Central memory CD8-positive, alpha-beta T cell (primary cell): ENCODE data around the gene KLF11.

ENCODE experiments used
- ATAC-seq: fragments of 150-1000 bp; cut with Tn5 transposase; replicated peaks from 2 replicates; pipeline ENCODE4 v1.10.0; 2022; ENCODE audit warnings: mild to moderate bottlenecking, moderate FRiP score, moderate number of reproducible peaks; ENCODE audit not compliant: poor library complexity, severe bottlenecking; ENCODE audit errors: extremely low read depth
- DNase-seq, 2 donors: peaks; one replicate each; pipeline ENCODE4 v3.0.0; 2021; ENCODE audit warnings: low spot score in 2 of 2
- H3K27ac Mint-ChIP-seq: one replicate; pipeline ENCODE4 v1.8.0; 2022; ENCODE audit warnings: low read depth, mild to moderate bottlenecking, moderate library complexity, mixed read lengths
- H3K27me3 Mint-ChIP-seq: one replicate; pipeline ENCODE4 v1.8.0; 2022; ENCODE audit warnings: mixed read lengths
- H3K36me3 Mint-ChIP-seq: one replicate; pipeline ENCODE4 v1.8.0; 2022; ENCODE audit warnings: mild to moderate bottlenecking, moderate library complexity, mixed read lengths; ENCODE audit not compliant: insufficient read depth
- H3K4me1 Mint-ChIP-seq: one replicate; pipeline ENCODE4 v1.8.0; 2022; ENCODE audit warnings: mixed read lengths
- H3K4me3 Mint-ChIP-seq: one replicate; pipeline ENCODE4 v1.8.0; 2022; ENCODE audit warnings: mild to moderate bottlenecking, moderate library complexity, mixed read lengths
- H3K9me3 Mint-ChIP-seq: one replicate; pipeline ENCODE4 v1.8.0; 2022; ENCODE audit warnings: mixed read lengths

The KLF11 gene

DNA sequence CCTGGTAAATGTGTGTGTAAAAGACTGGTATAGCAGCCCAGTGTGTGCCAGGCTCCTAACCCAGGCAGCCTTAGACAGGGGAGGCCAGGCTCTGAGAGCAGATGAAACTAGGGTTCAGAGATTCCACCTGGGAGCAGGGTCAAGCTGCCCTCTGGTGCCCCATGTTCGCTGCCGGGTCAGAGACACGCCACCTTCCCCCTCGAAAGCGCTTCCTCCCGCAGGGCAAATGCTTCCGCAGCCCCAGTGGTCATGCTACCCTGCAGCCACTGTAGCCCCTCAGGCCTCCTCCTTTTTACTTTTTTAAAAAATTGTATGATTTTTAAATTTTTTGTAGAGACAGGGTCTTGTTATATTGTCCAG, 10.6 kb upstream of the KLF11 start:
- H3K4me1 Mint-ChIP-seq = peaks cover 47% of the 10 kb centered on the region
- peak overlapping the region; percentile 44 for H3K27ac Mint-ChIP-seq
- ATAC-seq (no peak), DNase-seq (no peak)
- H3K4me3 Mint-ChIP-seq = no peak overlapping the region
- H3K36me3 Mint-ChIP-seq = peaks cover 6% of the 10 kb centered on the region
- H3K9me3 Mint-ChIP-seq = no peaks in the 10 kb centered on the region
- H3K27me3 Mint-ChIP-seq = no peaks in the 10 kb centered on the region

DNA sequence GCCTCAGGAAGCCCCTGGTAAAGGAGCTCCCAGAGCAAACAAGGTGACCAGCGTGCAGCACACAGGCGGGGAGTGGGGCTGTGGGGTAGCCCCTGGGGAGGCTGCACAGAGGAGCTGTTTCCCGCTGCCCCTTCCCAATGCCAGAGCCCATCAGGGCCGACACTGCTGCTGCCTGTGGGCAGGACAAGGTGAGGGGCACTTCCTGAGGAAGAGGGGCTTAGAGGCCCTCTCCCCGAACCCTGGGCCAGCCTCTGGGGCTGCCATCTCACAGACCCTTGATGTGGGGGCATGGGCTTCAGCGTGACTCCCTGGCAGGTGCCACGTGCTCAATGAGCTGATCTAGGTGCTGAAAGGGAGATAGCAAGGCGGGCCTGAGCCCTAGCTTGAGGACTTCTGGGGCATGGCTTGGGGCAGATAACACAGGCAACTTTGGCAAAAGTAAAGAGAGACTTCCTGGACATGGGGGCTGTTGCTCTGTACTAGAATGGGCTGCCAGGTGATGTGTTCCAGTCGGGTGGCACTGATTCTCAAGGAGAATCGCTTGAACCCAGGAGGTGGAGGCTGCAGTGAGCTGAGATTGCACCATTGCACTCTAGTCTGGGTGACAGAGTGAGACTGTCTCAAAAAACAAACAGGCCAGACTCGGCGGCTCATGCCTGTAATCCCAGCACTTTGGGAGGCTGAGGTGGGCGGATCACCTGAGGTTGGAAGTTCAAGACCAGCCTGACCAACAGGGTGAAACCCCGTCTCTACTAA, 9.9 kb upstream of the KLF11 start:
- peak overlapping the region; percentile 44 for H3K27ac Mint-ChIP-seq
- DNase-seq = no peak
- H3K4me3 Mint-ChIP-seq = no peak overlapping the region
- no peak for ATAC-seq
- H3K9me3 Mint-ChIP-seq = no peaks in the 10 kb centered on the region
- H3K4me1 Mint-ChIP-seq = peaks cover 40% of the 10 kb centered on the region
- peaks cover 6% of the 10 kb centered on the region for H3K36me3 Mint-ChIP-seq
- H3K27me3 Mint-ChIP-seq = no peaks in the 10 kb centered on the region

DNA sequence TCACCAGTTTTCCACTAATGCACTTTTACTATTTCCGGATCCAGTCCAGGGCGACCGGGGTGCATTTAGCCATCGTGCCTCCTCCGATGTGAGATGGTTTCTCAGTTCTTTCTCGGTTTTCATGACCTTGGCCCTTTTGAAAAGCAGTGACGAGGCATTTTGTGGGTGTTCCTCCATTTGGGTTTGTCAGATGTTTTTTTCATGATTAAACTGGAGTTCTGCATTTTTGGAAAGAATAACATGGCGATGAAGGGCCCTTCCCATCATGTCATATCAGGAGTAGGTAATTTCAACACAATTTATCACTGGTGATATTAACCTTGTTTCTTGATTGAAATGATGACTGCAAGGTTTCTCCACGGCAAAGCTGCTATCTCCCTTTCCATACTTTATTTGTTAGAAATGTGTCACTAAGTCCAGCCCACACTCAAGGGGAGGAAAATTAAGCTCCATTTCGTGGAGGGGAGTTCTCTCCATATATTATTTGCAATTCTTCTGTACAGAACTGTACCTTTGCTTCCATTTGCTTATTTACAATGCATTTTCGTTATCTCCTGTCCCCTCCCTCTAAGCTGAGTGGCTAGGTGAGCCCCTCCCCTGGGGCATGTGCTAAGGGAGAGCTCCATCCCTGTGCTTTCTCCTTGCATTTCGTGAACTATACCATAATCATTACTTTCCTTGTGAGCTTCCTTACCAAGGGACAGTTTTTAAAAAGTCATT, 8.9 kb upstream of the KLF11 start:
- H3K4me3 Mint-ChIP-seq = peak overlapping the region; percentile 4
- H3K27me3 Mint-ChIP-seq = no peaks in the 10 kb centered on the region
- H3K27ac Mint-ChIP-seq = peak overlapping the region; percentile 27

DNA sequence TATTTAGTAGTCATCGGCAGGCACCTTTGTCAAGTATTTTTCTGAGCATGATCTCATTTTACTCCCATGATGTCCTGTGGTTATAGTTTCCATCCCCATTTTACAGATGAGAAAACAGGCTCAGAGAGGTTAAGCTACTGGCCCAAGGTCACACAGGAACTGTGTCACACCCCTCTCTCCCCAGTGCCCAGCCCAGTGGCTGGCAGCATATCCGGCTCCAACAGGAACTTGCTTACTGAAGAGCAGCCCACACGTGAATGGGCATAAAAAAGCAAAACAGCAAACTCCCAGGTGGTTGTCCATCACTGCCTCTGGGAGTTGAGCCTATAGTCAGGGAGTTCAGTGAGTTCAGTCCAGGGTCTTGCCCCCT, 8.3 kb upstream of the KLF11 start:
- no peak for DNase-seq
- H3K27ac Mint-ChIP-seq = peak overlapping the region; percentile 68
- H3K4me1 Mint-ChIP-seq = peaks cover 27% of the 10 kb centered on the region
- H3K9me3 Mint-ChIP-seq = no peaks in the 10 kb centered on the region
- H3K4me3 Mint-ChIP-seq = peak overlapping the region; percentile 4
- H3K36me3 Mint-ChIP-seq = peaks cover 3% of the 10 kb centered on the region
- no peak for ATAC-seq
- no peaks in the 10 kb centered on the region for H3K27me3 Mint-ChIP-seq

More for the DNA sequence above, 8.9 kb upstream of the KLF11 start:
- H3K9me3 Mint-ChIP-seq = no peaks in the 10 kb centered on the region
- DNase-seq (no peak), ATAC-seq (no peak)
- H3K4me1 Mint-ChIP-seq = peaks cover 33% of the 10 kb centered on the region
- H3K36me3 Mint-ChIP-seq = peaks cover 3% of the 10 kb centered on the region

DNA sequence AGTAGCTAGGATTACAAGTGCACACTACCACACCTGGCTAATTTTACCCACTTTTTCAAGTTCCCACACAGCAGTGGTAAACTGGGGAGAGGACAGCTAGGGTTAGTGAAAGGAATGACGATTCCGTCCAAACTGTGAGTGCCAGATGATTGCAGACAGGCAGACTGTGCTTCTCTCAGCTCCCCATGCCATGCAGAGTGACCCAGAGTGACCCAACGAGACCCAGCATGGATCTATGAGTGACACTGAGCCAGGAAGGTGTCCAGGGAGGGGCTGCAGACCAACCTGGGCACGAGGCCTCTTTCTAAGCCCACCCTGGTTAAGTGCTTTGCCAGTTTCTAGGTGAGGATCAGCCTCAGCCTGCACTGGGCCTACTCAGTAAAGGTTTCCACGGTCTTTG, 7.7 kb upstream of the KLF11 start:
- Mint-ChIP-seq H3K27me3 (no peaks in the 10 kb centered on the region), H3K36me3 (peaks cover 3% of the 10 kb centered on the region), H3K27ac (peak overlapping the region; percentile 68), H3K4me1 (peaks cover 23% of the 10 kb centered on the region), H3K4me3 (peak overlapping the region; percentile 4), H3K9me3 (no peaks in the 10 kb centered on the region)
- ATAC-seq = no peak
- no peak for DNase-seq

DNA sequence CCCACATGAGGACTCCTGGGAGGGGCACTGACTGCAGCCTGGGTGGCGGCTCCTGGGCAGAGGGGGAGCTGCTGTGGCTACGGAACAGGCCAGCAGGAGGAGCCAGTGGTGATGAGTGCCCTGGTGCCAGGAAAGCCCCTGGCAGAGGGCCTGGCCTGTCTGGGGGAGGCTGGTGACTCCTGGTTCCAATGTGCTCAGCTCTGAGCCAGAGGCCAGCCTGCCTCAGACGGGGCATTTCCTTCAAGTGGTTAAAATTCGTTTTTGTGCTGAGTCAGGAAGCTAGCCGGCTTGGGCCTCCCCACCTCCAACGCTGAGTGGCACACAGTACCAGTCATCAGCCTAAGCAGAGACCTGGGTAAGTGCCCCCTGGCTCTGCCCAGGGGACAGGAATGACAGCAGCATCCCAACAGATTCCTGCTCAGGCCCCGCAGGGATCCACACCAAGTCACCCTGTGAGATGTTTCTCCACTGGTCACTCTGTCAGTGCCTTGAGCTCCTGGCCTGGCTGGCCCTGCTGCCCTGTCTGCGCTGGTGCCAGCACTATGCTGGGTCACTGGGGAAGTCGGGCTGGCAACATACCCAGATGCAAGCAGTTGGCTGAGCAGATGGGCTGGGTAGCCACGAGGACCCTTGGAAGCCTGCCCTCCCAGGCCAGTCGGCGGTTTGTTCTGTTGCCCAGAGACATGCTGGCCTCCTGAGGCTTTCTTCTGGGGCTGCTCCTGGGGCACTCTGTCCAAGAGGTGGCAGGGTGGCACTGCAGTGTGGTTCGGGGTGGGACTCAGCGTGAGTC, 7.1 kb upstream of the KLF11 start:
- Mint-ChIP-seq H3K36me3 (peaks cover 3% of the 10 kb centered on the region), H3K4me3 (peak overlapping the region; percentile 4), H3K9me3 (no peaks in the 10 kb centered on the region), H3K27ac (peak overlapping the region; percentile 68), H3K4me1 (peaks cover 24% of the 10 kb centered on the region), H3K27me3 (no peaks in the 10 kb centered on the region)
- peak; percentile 78 for ATAC-seq
- DNase-seq = peak in 1 of 2 donors; percentile 31

DNA sequence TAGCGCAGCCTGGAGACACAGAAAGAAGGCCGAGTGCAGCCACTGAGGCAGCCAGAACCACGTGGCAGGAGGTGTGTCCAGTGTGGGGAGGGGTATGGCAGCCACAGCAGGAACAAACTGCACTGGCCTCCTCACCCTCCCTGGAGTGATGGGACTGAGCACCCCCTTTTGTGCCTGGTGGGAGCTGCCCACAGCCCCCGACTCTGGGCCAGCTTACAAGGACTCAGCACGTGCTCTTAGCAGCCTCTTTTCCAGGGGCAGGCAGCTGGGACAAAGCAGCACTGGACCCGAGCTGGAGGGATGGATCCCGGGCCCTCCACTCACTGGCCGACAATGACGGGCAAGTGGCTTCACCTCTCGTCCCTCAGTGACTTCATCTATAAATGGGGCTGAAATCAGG, 5.2 kb upstream of the KLF11 start:
- Mint-ChIP-seq H3K36me3 (peaks cover 6% of the 10 kb centered on the region), H3K27ac (no peak overlapping the region), H3K4me3 (no peak overlapping the region), H3K4me1 (peaks cover 37% of the 10 kb centered on the region), H3K27me3 (no peaks in the 10 kb centered on the region), H3K9me3 (no peaks in the 10 kb centered on the region)
- DNase-seq (no peak), ATAC-seq (no peak)

DNA sequence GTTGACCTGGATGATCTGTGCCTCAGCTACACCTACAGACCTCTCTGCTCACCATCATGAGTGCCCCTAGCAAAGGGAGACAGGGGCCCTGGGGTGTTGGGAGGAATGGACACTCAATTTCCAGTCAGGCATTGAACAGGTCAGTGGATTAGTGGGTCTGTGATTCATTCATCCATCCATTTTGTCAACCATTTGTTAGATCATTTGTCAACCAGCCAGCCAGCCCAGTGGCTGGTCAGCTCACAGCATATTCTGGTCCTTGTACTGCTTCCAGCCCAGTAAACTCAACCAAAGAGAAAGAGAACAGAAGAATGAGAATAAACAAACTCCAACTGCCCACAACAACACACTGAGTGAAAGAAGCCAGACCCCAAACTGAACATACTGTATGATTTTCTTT, 4.6 kb upstream of the KLF11 start:
- peaks cover 6% of the 10 kb centered on the region for H3K36me3 Mint-ChIP-seq
- no peak overlapping the region for H3K4me3 Mint-ChIP-seq
- no peaks in the 10 kb centered on the region for H3K9me3 Mint-ChIP-seq
- H3K4me1 Mint-ChIP-seq = peaks cover 37% of the 10 kb centered on the region
- DNase-seq = no peak
- no peak for ATAC-seq
- H3K27me3 Mint-ChIP-seq = no peaks in the 10 kb centered on the region
- H3K27ac Mint-ChIP-seq = no peak overlapping the region

DNA sequence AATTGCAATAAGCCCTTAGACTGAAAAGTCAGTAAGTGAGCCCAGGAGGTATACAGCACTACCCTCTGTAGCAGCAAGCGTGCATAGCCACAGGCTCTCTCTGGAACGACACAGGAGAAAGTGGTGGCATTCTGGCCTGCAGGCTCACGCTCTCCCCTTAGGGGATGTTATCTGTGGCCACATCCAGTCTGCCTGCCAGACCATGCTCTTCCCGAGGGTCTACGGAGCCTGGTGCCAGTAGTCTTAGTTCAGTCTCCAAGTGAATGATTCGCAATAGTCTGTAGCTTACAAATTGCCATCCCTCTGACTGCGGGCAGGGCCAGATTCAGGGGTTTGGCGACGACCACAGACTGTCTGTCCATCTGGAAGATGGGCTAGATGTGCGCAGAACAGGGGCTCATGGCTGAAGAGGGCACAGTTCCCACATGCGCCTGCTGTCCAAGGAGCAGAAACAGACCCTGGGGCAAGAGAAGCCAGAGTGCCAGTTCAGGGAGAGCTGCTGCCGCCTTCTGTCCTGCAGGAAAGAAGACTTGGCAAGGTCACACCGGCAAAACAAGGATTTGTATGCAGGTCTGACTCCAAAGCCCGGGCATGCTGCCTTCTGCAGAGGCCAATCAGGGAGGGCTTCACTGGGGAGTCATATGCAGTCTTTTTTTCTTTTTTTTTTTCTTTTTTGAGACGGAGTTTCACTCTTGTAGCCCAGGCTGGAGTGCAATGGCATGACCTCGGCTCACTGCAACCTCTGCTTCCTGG, 3.5 kb upstream of the KLF11 start:
- H3K4me1 Mint-ChIP-seq = peaks cover 35% of the 10 kb centered on the region
- no peaks in the 10 kb centered on the region for H3K27me3 Mint-ChIP-seq
- ATAC-seq (no peak), DNase-seq (no peak)
- peaks cover 8% of the 10 kb centered on the region for H3K36me3 Mint-ChIP-seq
- no peaks in the 10 kb centered on the region for H3K9me3 Mint-ChIP-seq
- H3K27ac Mint-ChIP-seq = no peak overlapping the region
- H3K4me3 Mint-ChIP-seq = no peak overlapping the region

DNA sequence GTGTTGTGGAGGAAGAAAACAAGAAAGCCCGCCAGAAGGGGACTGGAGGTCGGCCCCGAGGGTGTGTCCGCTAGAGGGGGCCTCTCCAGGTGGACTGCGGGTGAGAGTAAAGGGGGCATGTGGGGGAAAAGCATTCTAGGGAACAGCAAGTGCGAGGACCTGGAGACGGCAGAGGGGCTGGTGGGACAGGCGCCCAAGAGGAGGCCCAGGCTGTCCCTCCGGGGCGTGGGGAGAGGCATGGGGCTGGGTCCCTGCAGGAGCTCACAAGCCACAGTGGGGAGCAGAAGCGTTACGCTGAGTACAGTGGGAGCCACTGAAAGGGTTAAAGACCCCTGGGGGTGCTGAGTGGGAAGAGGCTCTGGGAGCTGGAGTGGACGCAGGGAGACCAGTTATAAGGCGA, 1.6 kb upstream of the KLF11 start:
- no peaks in the 10 kb centered on the region for H3K27me3 Mint-ChIP-seq
- no peak for ATAC-seq
- DNase-seq = no peak
- H3K4me3 Mint-ChIP-seq = peak overlapping the region; percentile 83
- H3K9me3 Mint-ChIP-seq = no peaks in the 10 kb centered on the region
- H3K4me1 Mint-ChIP-seq = peaks cover 21% of the 10 kb centered on the region
- peak overlapping the region; percentile 94 for H3K27ac Mint-ChIP-seq
- peaks cover 8% of the 10 kb centered on the region for H3K36me3 Mint-ChIP-seq

DNA sequence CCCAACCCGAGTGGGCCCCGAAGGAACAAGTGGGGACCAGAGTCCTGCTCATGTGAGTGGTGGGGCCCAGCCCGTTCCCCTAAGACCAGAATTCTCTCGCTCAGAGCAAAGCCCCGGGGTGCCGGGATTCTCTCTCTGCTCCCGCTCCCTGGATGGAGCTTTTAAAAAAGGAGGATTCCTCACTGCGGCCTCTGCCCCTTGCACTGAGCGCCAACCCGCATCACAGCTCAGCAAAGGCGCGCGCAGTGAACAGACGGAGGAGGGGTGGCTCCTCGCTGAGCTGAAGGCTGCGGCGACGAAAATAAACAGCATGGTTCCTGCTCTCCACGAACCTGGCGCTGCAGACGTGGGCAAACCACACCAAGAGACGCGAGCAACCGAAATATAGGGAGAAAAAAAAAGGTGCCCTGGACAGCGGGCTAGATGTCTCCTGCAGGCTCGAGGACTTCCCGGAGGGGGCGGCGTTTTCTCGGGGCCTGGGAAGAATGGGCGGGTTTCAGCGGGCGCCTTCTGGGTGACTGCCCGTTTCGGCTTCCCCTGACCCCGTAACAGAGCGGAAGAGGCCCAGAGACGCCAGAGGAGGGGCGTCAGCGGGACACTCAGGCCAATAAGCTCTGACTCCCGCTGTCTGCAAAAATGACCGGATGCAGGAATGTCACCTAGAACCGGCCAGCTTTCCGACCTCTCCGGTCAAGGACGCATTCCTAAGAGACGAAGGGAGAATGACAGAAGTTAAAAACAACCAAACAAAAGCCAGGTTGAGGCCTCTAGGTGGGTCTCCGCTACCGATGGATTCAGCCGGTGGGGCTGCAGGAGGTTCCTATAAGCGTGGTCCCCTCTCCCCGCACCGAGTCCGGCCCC, 819 bp upstream of the KLF11 start:
- Mint-ChIP-seq H3K4me3 (peak overlapping the region; percentile 83), H3K27me3 (no peaks in the 10 kb centered on the region), H3K4me1 (peaks cover 21% of the 10 kb centered on the region), H3K36me3 (peaks cover 12% of the 10 kb centered on the region), H3K9me3 (no peaks in the 10 kb centered on the region), H3K27ac (peak overlapping the region; percentile 94)
- DNase-seq = no peak
- no peak for ATAC-seq
